HG03103 (cell line): Measurements from ENCODE around the gene SNX19.

Experiments
- ATAC-seq: cut with Tn5 transposase; IDR thresholded peaks from one replicate; pipeline ENCODE4 v1.9.1; 2021; ENCODE audit warnings: low read depth; ENCODE audit not compliant: unreplicated experiment

Gene SNX19

GRCh38 chr11:130848361-130849214 is 67.7 kb downstream of the SNX19 start:
- no peak for ATAC-seq

GRCh38 chr11:130847517-130847916 is 68.8 kb downstream of the SNX19 start:
- ATAC-seq, result no peak

GRCh38 chr11:130846606-130847005 is 69.7 kb downstream of the SNX19 start:
- no peak for ATAC-seq

GRCh38 chr11:130842001-130842400 is 74.3 kb downstream of the SNX19 start:
- no peak for ATAC-seq

- ATAC-seq, result no peak
Observed at GRCh38 chr11:130840679-130841078, 75.6 kb downstream of the SNX19 start.

- ATAC-seq, result no peak
Observed at GRCh38 chr11:130839981-130840666, 76.2 kb downstream of the SNX19 start.

GRCh38 chr11:130837194-130837593 is 79.1 kb downstream of the SNX19 start:
- ATAC-seq, result no peak

- no peak for ATAC-seq
Observed at GRCh38 chr11:130834886-130835285, 81.4 kb downstream of the SNX19 start.

- no peak for ATAC-seq
Observed at GRCh38 chr11:130832566-130833425, 83.5 kb downstream of the SNX19 start.

- no peak for ATAC-seq
Observed at GRCh38 chr11:130831976-130832375, 84.3 kb downstream of the SNX19 start.

- ATAC-seq, result no peak
Observed at GRCh38 chr11:130831506-130831905, 84.8 kb downstream of the SNX19 start.

GRCh38 chr11:130830566-130830965 is 85.7 kb downstream of the SNX19 start:
- ATAC-seq, result no peak

GRCh38 chr11:130829920-130830511 is 86.3 kb downstream of the SNX19 start:
- ATAC-seq, result no peak

GRCh38 chr11:130828741-130829140 is 87.5 kb downstream of the SNX19 start:
- ATAC-seq, result no peak

- no peak for ATAC-seq
Observed at GRCh38 chr11:130827451-130828377, 88.6 kb downstream of the SNX19 start.

GRCh38 chr11:130826572-130826971 is 89.7 kb downstream of the SNX19 start:
- no peak for ATAC-seq

GRCh38 chr11:130825983-130826382 is 90.3 kb downstream of the SNX19 start:
- no peak for ATAC-seq

GRCh38 chr11:130825561-130825960 is 90.7 kb downstream of the SNX19 start:
- no peak for ATAC-seq
